Measurements from ENCODE around the gene PTK6.

GRCh38 chr20:63529180-63529860, 7.9 kb downstream of the PTK6 start:
- TF ChIP-seq, protein P1, sequence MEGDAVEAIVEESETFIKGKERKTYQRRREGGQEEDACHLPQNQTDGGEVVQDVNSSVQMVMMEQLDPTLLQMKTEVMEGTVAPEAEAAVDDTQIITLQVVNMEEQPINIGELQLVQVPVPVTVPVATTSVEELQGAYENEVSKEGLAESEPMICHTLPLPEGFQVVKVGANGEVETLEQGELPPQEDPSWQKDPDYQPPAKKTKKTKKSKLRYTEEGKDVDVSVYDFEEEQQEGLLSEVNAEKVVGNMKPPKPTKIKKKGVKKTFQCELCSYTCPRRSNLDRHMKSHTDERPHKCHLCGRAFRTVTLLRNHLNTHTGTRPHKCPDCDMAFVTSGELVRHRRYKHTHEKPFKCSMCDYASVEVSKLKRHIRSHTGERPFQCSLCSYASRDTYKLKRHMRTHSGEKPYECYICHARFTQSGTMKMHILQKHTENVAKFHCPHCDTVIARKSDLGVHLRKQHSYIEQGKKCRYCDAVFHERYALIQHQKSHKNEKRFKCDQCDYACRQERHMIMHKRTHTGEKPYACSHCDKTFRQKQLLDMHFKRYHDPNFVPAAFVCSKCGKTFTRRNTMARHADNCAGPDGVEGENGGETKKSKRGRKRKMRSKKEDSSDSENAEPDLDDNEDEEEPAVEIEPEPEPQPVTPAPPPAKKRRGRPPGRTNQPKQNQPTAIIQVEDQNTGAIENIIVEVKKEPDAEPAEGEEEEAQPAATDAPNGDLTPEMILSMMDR (IDR thresholded peaks at IDR 0.05) = no peak
- TF ChIP-seq POLR2A (IDR thresholded peaks at IDR 0.05) = no peak
